ENCODE measurements around the gene ARHGAP11A. TPM values are rescaled to one million over a fixed set of nuclear protein-coding genes. Genes with fewer than 3 reads are reported as not detected.
A peak's percentile ranks its signal among the peaks of the same experiment; 100 is the strongest.

ARHGAP11A gene
- total RNA-seq, 3 donors from 2014 or later = 1.8 to 2.9 (median 2.0) TPM

DNA sequence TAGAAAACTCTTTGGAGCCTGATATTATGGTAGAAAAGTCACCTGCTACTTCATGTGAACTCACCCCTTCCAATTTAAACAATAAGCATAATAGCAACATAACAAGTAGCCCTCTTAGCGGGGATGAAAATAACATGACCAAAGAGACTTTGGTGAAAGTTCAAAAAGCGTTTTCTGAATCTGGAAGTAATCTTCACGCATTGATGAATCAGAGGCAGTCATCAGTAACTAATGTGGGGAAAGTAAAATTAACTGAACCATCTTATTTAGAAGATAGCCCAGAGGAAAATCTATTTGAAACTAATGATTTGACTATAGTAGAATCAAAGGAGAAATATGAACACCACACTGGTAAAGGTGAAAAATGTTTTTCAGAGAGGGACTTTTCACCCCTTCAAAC lies 21.1 kb downstream of the ARHGAP11A start:
- Histone ChIP-seq H3K27ac (no peak overlapping the region), H3K9me3 (no peaks in the 10 kb centered on the region), H3K4me3 (no peak overlapping the region), H3K4me1 (no peaks in the 10 kb centered on the region), H3K36me3 (no peaks in the 10 kb centered on the region), H3K27me3 (no peaks in the 10 kb centered on the region)
- intact Hi-C loops (cut with DNase I; ENCODE audit: low total_unique reads) = no loop called here
- DNase-seq (ENCODE audit: low spot score in 2 of 2) = no peak
- TF ChIP-seq POLR2AphosphoS5 (IDR thresholded peaks at IDR 0.05) = no peak
- TF ChIP-seq POLR2A (IDR thresholded peaks at IDR 0.05) = no peak
- no peak for TF ChIP-seq CTCF (IDR thresholded peaks at IDR 0.05)

DNA sequence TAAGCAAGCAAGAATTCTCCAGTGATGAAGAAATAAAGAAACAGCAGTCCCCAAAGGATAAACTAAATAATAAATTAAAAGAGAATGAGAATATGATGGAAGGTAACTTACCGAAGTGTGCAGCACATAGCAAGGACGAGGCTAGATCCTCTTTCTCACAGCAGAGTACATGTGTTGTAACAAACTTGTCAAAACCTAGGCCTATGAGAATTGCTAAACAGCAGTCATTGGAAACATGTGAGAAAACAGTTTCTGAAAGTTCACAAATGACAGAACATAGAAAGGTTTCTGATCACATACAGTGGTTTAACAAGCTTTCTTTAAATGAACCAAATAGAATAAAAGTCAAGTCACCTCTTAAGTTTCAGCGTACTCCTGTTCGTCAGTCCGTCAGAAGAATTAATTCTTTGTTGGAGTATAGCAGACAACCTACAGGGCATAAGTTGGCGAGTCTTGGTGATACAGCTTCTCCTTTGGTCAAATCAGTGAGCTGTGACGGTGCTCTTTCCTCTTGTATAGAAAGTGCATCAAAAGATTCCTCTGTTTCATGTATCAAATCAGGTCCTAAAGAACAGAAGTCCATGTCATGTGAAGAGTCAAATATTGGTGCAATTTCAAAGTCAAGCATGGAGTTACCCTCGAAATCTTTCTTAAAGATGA lies 21.7 kb downstream of the ARHGAP11A start:
- Histone ChIP-seq H3K36me3 (no peaks in the 10 kb centered on the region), H3K4me1 (no peaks in the 10 kb centered on the region), H3K27me3 (no peaks in the 10 kb centered on the region), H3K4me3 (no peak overlapping the region), H3K9me3 (no peaks in the 10 kb centered on the region), H3K27ac (no peak overlapping the region)
- no peak for DNase-seq (ENCODE audit: low spot score in 2 of 2)
- intact Hi-C loops (cut with DNase I; ENCODE audit: low total_unique reads) = no loop called here
- TF ChIP-seq POLR2A (IDR thresholded peaks at IDR 0.05) (no peak), CTCF (IDR thresholded peaks at IDR 0.05) (no peak), POLR2AphosphoS5 (IDR thresholded peaks at IDR 0.05) (no peak)

DNA sequence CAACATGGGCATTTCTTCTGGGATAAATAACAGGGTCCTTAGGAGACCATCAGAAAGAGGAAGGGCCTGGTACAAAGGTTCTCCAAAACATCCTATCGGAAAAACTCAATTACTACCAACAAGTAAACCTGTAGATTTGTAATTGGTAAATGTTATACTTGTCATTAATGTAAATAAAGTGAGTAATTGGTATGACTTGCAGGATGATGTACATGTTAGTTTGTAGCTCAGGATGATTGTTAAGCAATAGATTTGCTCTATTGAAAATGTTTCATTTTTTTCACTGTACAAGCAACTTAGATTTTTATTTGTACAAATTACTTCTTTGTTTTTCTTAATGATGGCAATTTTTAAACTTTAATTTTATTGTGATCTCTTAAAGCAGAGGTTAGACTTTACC lies 22.4 kb downstream of the ARHGAP11A start:
- Histone ChIP-seq H3K9me3 (no peaks in the 10 kb centered on the region), H3K4me3 (no peak overlapping the region), H3K27ac (no peak overlapping the region), H3K27me3 (no peaks in the 10 kb centered on the region), H3K36me3 (no peaks in the 10 kb centered on the region), H3K4me1 (no peaks in the 10 kb centered on the region)
- no peak for TF ChIP-seq POLR2AphosphoS5 (IDR thresholded peaks at IDR 0.05)
- no peak for TF ChIP-seq CTCF (IDR thresholded peaks at IDR 0.05)
- TF ChIP-seq POLR2A (IDR thresholded peaks at IDR 0.05) = no peak
- DNase-seq (ENCODE audit: low spot score in 2 of 2) = no peak
- intact Hi-C loops (cut with DNase I; ENCODE audit: low total_unique reads) = no loop called here

GRCh38 chr15:32641517-32642059 lies 26.3 kb downstream of the ARHGAP11A start, which contains the start of gene SCG5:
TSS of gene SCG5 (plus strand) at chr15:32641710. CDS start at chr15:32643593, 1,883 bp downstream.
- DNase-seq (ENCODE audit: low spot score in 2 of 2) = no peak
- Histone ChIP-seq H3K27ac (no peak within 1 kb of the TSS), H3K9me3 (no peaks in the 10 kb centered on the region), H3K27me3 (no peaks in the 10 kb centered on the region), H3K4me1 (no peaks in the 10 kb centered on the region), H3K4me3 (peak within 1 kb of the TSS in 2 of 3 donors; percentile 40 to 62), H3K36me3 (no peaks in the 10 kb centered on the region)
- TF ChIP-seq POLR2A (IDR thresholded peaks at IDR 0.05) (no peak), CTCF (IDR thresholded peaks at IDR 0.05) (no peak), POLR2AphosphoS5 (IDR thresholded peaks at IDR 0.05) (no peak)
- intact Hi-C loops (cut with DNase I; ENCODE audit: low total_unique reads) = no loop called here

GRCh38 chr15:32642667-32643435 lies 27.5 kb downstream of the ARHGAP11A start:
- H3K4me1 ChIP-seq = no peaks in the 10 kb centered on the region
- no peak overlapping the region for H3K27ac ChIP-seq
- H3K36me3 ChIP-seq = no peaks in the 10 kb centered on the region
- DNase-seq (ENCODE audit: low spot score in 2 of 2) = no peak
- intact Hi-C loops (cut with DNase I; ENCODE audit: low total_unique reads) = no loop called here
- H3K27me3 ChIP-seq = no peaks in the 10 kb centered on the region
- no peaks in the 10 kb centered on the region for H3K9me3 ChIP-seq
- TF ChIP-seq POLR2AphosphoS5 (IDR thresholded peaks at IDR 0.05) = no peak
- TF ChIP-seq POLR2A (IDR thresholded peaks at IDR 0.05) = no peak
- TF ChIP-seq CTCF (IDR thresholded peaks at IDR 0.05) = no peak
- no peak overlapping the region for H3K4me3 ChIP-seq

Data from breast epithelium (tissue), 4 donors.